HepG2 (cell line): Measurements from ENCODE around the gene STAMBPL1. TPM values are rescaled to one million over a fixed set of nuclear protein-coding genes. Genes with fewer than 3 reads are reported as not detected.

Source experiments
- ARNTL ChIP-seq: sonication (generic); formaldehyde crosslinking; IDR thresholded peaks from 2 replicates; pipeline ENCODE4 v1.4.0; 2020; ENCODE audit warnings: mild to moderate bottlenecking, missing genetic modification reagents
- CENPT ChIP-seq: sonication (generic); formaldehyde crosslinking; IDR thresholded peaks from 2 replicates; pipeline ENCODE4 v1.8.0; 2022; ENCODE audit warnings: low read depth, mild to moderate bottlenecking, moderate library complexity, missing genetic modification reagents
- FOXK1 ChIP-seq: sonication (generic); formaldehyde crosslinking; IDR thresholded peaks from 2 replicates; pipeline ENCODE4 v1.4.0; 2020; ENCODE audit warnings: low read depth, missing genetic modification reagents, borderline replicate concordance
- HDAC6 ChIP-seq: fragments of 200-600 bp; sonication (generic); IDR thresholded peaks from 2 replicates; pipeline ENCODE4 v1.7.0; 2017; ENCODE audit warnings: mild to moderate bottlenecking, antibody characterized with exemption, low read length, low read depth
- HNRNPLL ChIP-seq: fragments of 200-400 bp; formaldehyde crosslinking; IDR thresholded peaks from 2 replicates; pipeline ENCODE4 v1.6.1; 2017; ENCODE audit warnings: mild to moderate bottlenecking, low read depth, low read length; ENCODE audit not compliant: poor library complexity, severe bottlenecking
- KDM3A ChIP-seq: IDR thresholded peaks from 2 replicates; pipeline ENCODE4 v1.6.1; 2018; ENCODE audit warnings: low read depth, missing compliant biosample characterization
- LCORL ChIP-seq, 2 experiments: fragments of 450-650 bp in 1 of 2; sonication (generic) in 1 of 2; formaldehyde crosslinking in 1 of 2; IDR thresholded peaks; 2 replicates each; pipeline versions ENCODE4 v1.5.0 to v1.6.1; 2017 to 2020; ENCODE audit warnings: antibody characterized with exemption in 1 of 2, missing genetic modification reagents in 1 of 2
- MAFG ChIP-seq: sonication (generic); formaldehyde crosslinking; IDR thresholded peaks from 2 replicates; pipeline ENCODE4 v1.5.1; 2020; ENCODE audit warnings: mild to moderate bottlenecking, missing genetic modification reagents
- MTF2 ChIP-seq: sonication (generic); formaldehyde crosslinking; IDR thresholded peaks from 2 replicates; pipeline ENCODE4 v1.5.0; 2020; ENCODE audit warnings: missing genetic modification reagents, borderline replicate concordance
- MYNN ChIP-seq: sonication (generic); formaldehyde crosslinking; IDR thresholded peaks from 2 replicates; pipeline ENCODE4 v1.4.0; 2020; ENCODE audit warnings: mild to moderate bottlenecking, low read depth, missing genetic modification reagents
- NFRKB ChIP-seq: fragments of 450-650 bp; IDR thresholded peaks from 2 replicates; pipeline ENCODE4 v1.6.1; 2017
- NFYB ChIP-seq: sonication (generic); formaldehyde crosslinking; IDR thresholded peaks from 2 replicates; pipeline ENCODE4 v1.4.0; 2020; ENCODE audit warnings: missing genetic modification reagents
- RNF2 ChIP-seq: fragments of 450-650 bp; conservative IDR thresholded peaks from 2 replicates; pipeline ENCODE4 v1.6.1; 2016; ENCODE audit warnings: low read depth
- SRSF9 ChIP-seq: fragments of 200-400 bp; formaldehyde crosslinking; IDR thresholded peaks from 2 replicates; pipeline ENCODE4 v1.6.1; 2018; ENCODE audit warnings: borderline replicate concordance, mild to moderate bottlenecking, low read depth, low read length; ENCODE audit not compliant: insufficient read depth, poor library complexity, severe bottlenecking
- U2AF2 ChIP-seq: fragments of 200-400 bp; formaldehyde crosslinking; IDR thresholded peaks from 2 replicates; pipeline ENCODE4 v1.6.1; 2017; ENCODE audit warnings: low read depth, mild to moderate bottlenecking, low read length
- ZBTB20 ChIP-seq: sonication (generic); formaldehyde crosslinking; IDR thresholded peaks from 2 replicates; pipeline ENCODE4 v1.8.1; 2023; ENCODE audit warnings: missing genetic modification reagents, low read depth, mild to moderate bottlenecking, borderline replicate concordance
- ZFP82 ChIP-seq: sonication (generic); formaldehyde crosslinking; IDR thresholded peaks from 2 replicates; pipeline ENCODE4 v1.5.1; 2020; ENCODE audit warnings: mild to moderate bottlenecking, missing genetic modification reagents, borderline replicate concordance
- ZNF557 ChIP-seq: sonication (generic); formaldehyde crosslinking; IDR thresholded peaks from 2 replicates; pipeline ENCODE4 v1.4.0; 2020; ENCODE audit warnings: missing genetic modification reagents
- ZNF713 ChIP-seq: sonication (generic); formaldehyde crosslinking; IDR thresholded peaks from 2 replicates; pipeline ENCODE4 v1.4.0; 2020; ENCODE audit warnings: mild to moderate bottlenecking, missing genetic modification reagents
- ZNF878 ChIP-seq: sonication (generic); formaldehyde crosslinking; IDR thresholded peaks from 2 replicates; pipeline ENCODE4 v1.8.1; 2023; ENCODE audit warnings: mild to moderate bottlenecking, missing genetic modification reagents, moderate library complexity
- polyA plus RNA-seq, 8 experiments: library from polyadenylated mRNA; depleted of rRNA in 3 of 8; stranded (reverse) in 7 of 8; unstranded in 1 of 8; fragments of >200 nt; fragmentation: Illumina TruSeq in 4 of 8; extraction: Trizol in 4 of 8; gene quantifications; 2 replicates each; pipeline versions ENCODE4 v1.2.1 to v1.2.3, GENCODE V29; 2011 to 2016; ENCODE audit warnings: low read depth in 4 of 8, missing spikeins in 1 of 8, mixed read lengths in 1 of 8; ENCODE audit not compliant: insufficient read depth in 1 of 8
- total RNA-seq, 5 experiments: library from RNA; depleted of rRNA; stranded (reverse); fragments of >200 nt; fragmentation: Illumina TruSeq; extraction: Trizol; gene quantifications; 2 replicates each; pipeline ENCODE4 v1.2.3, GENCODE V29; 2016; ENCODE audit warnings: low read depth in 1 of 5
- TF ChIP-seq, protein P1 (sequence below): sonication (generic); formaldehyde crosslinking; IDR thresholded peaks from 2 replicates; pipeline ENCODE4 v1.4.0; 2020; ENCODE audit warnings: missing genetic modification reagents, low read depth, mild to moderate bottlenecking, borderline replicate concordance
- TF ChIP-seq, protein P2 (sequence below): sonication (generic); formaldehyde crosslinking; conservative IDR thresholded peaks from 2 replicates; pipeline ENCODE4 v1.8.1; 2023; ENCODE audit warnings: missing genetic modification reagents
- TF ChIP-seq, protein P3 (sequence below): IDR thresholded peaks from 2 replicates; pipeline ENCODE4 v1.6.1; 2016; ENCODE audit warnings: mild to moderate bottlenecking
- TF ChIP-seq, protein P4 (sequence below), 2 experiments: sonication (generic) in 1 of 2; formaldehyde crosslinking in 1 of 2; IDR thresholded peaks; 2 replicates each; pipeline versions ENCODE4 v1.4.0 to v1.6.1; 2018 to 2020; ENCODE audit warnings: missing genetic modification reagents in 2 of 2, borderline replicate concordance in 1 of 2, low read depth in 1 of 2, mild to moderate bottlenecking in 1 of 2, missing biosample characterization in 1 of 2

The STAMBPL1 gene
- total and polyA plus RNA-seq, 2 of the 13 experiments (the other 11 are each of a cell fraction or from before 2014, with no cell fraction given), result 1.4 to 1.5 TPM

DNA sequence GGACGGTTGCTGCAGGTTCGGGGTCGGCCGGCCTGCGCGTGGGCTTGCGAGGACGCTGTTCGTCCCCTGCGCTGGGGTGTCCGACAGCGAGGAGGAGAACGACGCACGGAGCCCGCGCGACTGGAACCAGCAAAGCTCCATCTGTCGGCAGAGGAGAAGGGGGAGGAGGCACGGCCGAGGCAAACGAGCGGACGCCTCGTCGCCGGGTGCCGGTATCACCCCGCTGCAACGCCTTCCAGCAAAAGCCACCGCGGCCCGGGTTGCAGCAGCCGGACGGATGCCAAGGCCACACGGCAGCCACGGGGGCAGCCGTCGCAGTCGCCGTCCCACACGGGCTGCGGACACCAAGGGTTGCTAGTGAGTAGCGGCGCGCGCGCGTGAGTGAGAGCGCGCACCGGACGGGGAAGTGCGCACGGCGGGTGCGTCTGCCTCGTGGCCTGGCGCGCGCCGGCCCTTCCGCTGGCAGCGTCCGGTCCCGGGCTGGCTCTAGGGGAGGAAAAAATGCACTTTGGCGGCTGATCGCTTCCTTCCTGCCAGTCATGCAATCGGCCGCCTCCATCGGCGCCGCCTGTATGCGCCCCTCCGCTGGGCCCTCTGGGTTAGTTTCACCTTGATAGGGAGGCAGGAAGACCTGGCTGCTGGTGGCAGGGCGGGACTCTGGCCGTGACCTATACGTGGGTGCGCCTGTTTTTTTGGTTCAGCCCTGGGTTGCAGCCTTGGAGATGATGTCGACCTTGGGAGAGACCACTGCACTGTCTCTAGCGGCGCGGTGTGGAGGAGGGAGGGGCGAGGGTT lies 434 bp downstream of the STAMBPL1 start (continued):
- TF ChIP-seq MTF2 (CRISPR knock-in tag) (peak; percentile 98), KDM3A (CRISPR knock-in tag) (0 out of 2 replicates have a peak, but pooled peaks have one; percentile 9), CENPT (CRISPR knock-in tag) (no peak), SRSF9 (no peak), LCORL (IDR thresholded peaks at IDR 0.05) (no peak), LCORL (CRISPR knock-in tag; IDR thresholded peaks at IDR 0.05) (peak; percentile 62; the same call in 1 of the 2 replicates), NFYB (no peak), ZBTB20 (no peak), NFRKB (no peak), U2AF2 (no peak), ZFP82 (CRISPR knock-in tag) (no peak), MYNN (CRISPR knock-in tag) (no peak), HNRNPLL (peak; percentile 97), MAFG (no peak), ARNTL (CRISPR knock-in tag) (no peak), RNF2 (peak; percentile 82; the same call in 1 of the 2 replicates), ZNF557 (CRISPR knock-in tag) (no peak; the same call in 1 of the 2 replicates), HDAC6 (0 out of 2 replicates have a peak, but pooled peaks have one; percentile 42), ZNF878 (CRISPR knock-in tag) (no peak), FOXK1 (CRISPR knock-in tag) (no peak), ZNF713 (CRISPR knock-in tag) (no peak)
- TF ChIP-seq, protein P1, sequence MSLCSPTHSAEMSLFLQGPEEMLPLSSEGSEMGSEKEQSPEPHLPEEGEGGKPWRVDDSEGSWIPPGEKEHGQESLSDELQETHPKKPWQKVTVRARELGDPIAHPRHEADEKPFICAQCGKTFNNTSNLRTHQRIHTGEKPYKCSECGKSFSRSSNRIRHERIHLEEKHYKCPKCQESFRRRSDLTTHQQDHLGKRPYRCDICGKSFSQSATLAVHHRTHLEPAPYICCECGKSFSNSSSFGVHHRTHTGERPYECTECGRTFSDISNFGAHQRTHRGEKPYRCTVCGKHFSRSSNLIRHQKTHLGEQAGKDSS (CRISPR knock-in tag), result no peak; the same call in 1 of the 2 replicates
- TF ChIP-seq, protein P2, sequence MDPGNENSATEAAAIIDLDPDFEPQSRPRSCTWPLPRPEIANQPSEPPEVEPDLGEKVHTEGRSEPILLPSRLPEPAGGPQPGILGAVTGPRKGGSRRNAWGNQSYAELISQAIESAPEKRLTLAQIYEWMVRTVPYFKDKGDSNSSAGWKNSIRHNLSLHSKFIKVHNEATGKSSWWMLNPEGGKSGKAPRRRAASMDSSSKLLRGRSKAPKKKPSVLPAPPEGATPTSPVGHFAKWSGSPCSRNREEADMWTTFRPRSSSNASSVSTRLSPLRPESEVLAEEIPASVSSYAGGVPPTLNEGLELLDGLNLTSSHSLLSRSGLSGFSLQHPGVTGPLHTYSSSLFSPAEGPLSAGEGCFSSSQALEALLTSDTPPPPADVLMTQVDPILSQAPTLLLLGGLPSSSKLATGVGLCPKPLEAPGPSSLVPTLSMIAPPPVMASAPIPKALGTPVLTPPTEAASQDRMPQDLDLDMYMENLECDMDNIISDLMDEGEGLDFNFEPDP (CRISPR knock-in tag), result no peak
- TF ChIP-seq, protein P3, sequence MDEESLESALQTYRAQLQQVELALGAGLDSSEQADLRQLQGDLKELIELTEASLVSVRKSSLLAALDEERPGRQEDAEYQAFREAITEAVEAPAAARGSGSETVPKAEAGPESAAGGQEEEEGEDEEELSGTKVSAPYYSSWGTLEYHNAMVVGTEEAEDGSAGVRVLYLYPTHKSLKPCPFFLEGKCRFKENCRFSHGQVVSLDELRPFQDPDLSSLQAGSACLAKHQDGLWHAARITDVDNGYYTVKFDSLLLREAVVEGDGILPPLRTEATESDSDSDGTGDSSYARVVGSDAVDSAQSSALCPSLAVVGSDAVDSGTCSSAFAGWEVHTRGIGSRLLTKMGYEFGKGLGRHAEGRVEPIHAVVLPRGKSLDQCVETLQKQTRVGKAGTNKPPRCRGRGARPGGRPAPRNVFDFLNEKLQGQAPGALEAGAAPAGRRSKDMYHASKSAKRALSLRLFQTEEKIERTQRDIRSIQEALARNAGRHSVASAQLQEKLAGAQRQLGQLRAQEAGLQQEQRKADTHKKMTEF (CRISPR knock-in tag), result peak; percentile 84
- TF ChIP-seq, protein P4, sequence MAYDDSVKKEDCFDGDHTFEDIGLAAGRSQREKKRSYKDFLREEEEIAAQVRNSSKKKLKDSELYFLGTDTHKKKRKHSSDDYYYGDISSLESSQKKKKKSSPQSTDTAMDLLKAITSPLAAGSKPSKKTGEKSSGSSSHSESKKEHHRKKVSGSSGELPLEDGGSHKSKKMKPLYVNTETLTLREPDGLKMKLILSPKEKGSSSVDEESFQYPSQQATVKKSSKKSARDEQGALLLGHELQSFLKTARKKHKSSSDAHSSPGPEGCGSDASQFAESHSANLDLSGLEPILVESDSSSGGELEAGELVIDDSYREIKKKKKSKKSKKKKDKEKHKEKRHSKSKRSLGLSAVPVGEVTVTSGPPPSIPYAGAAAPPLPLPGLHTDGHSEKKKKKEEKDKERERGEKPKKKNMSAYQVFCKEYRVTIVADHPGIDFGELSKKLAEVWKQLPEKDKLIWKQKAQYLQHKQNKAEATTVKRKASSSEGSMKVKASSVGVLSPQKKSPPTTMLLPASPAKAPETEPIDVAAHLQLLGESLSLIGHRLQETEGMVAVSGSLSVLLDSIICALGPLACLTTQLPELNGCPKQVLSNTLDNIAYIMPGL (CRISPR knock-in tag; IDR thresholded peaks at IDR 0.05; ENCODE audit: borderline replicate concordance in 1 of 2, low read depth in 1 of 2), result peak in 1 of 2 experiments; percentile 71; a peak in 1 of 4 replicates
